HS-27A (cell line): ENCODE data around the gene VPS33A.
"Not testable (repeated sequence)": the region's sequence is repeated elsewhere in the genome, so short reads cannot be mapped to it uniquely, and the experiment has no call there.

Experiments
- DNase-seq: peaks from one replicate; pipeline ENCODE4 v3.0.0-alpha.2; 2012; ENCODE audit warnings: low read depth, missing footprints

The VPS33A gene

GRCh38 chr12:122266230-122266901 is at the start of gene VPS33A:
Gene VPS33A (minus strand): TSS chr12:122266494. CDS start chr12:122266408, 86 bp downstream.
- DNase-seq, result peak; percentile 92

- DNase-seq, result no peak
These were observed 46.6 kb upstream of the VPS33A start for GRCh38 chr12:122312926-122313325.

GRCh38 chr12:122311696-122312095 is 45.4 kb upstream of the VPS33A start:
- no peak for DNase-seq

GRCh38 chr12:122310626-122311333 is 44.5 kb upstream of the VPS33A start:
- no peak for DNase-seq

- DNase-seq, result no peak
These were observed 43.3 kb upstream of the VPS33A start for GRCh38 chr12:122309564-122310121.

- no peak for DNase-seq
These were observed 42.5 kb upstream of the VPS33A start for GRCh38 chr12:122308811-122309210.

- no peak for DNase-seq
These were observed 40.1 kb upstream of the VPS33A start for GRCh38 chr12:122306407-122306806.

GRCh38 chr12:122304924-122305323 is 38.6 kb upstream of the VPS33A start:
- no peak for DNase-seq

GRCh38 chr12:122303068-122303467 is 36.8 kb upstream of the VPS33A start:
- no peak for DNase-seq

- no peak for DNase-seq
These were observed 31.9 kb upstream of the VPS33A start for GRCh38 chr12:122298071-122298748.

- no peak for DNase-seq
These were observed 31.2 kb upstream of the VPS33A start for GRCh38 chr12:122297494-122297893.

GRCh38 chr12:122295877-122296276 is 29.6 kb upstream of the VPS33A start:
- DNase-seq, result no peak

- DNase-seq, result no peak
These were observed 26.8 kb upstream of the VPS33A start for GRCh38 chr12:122293081-122293480.

- no peak for DNase-seq
These were observed 25.1 kb upstream of the VPS33A start for GRCh38 chr12:122291431-122291830.

GRCh38 chr12:122283680-122284079 is 17.4 kb upstream of the VPS33A start:
- no peak for DNase-seq

GRCh38 chr12:122282061-122282460 is 15.8 kb upstream of the VPS33A start:
- peak; percentile 47 for DNase-seq

- no peak for DNase-seq
These were observed 9.9 kb upstream of the VPS33A start for GRCh38 chr12:122276242-122276641.

GRCh38 chr12:122275459-122275858 is 9.2 kb upstream of the VPS33A start:
- no peak for DNase-seq

GRCh38 chr12:122265886-122266229 is 436 bp downstream of the VPS33A start:
- no peak for DNase-seq

GRCh38 chr12:122265476-122265875 is 818 bp downstream of the VPS33A start:
- no peak for DNase-seq

GRCh38 chr12:122260735-122261134 is 5.6 kb downstream of the VPS33A start:
- DNase-seq, result not testable (repeated sequence)

- DNase-seq, result not testable (repeated sequence)
These were observed 7.4 kb downstream of the VPS33A start for GRCh38 chr12:122258939-122259338.

- DNase-seq, result not testable (repeated sequence)
These were observed 7.8 kb downstream of the VPS33A start for GRCh38 chr12:122258462-122258861.
